Right kidney (tissue), 1 donor: Measurements from ENCODE around the gene P2RX3.
A peak's percentile ranks its signal among the peaks of the same experiment; 100 is the strongest.
"Not testable (repeated sequence)": the region's sequence is repeated elsewhere in the genome, so short reads cannot be mapped to it uniquely, and the experiment has no call there.

Experiments
- DNase-seq: peaks from one replicate; pipeline ENCODE4 v3.0.0-alpha.2; 2016

P2RX3 gene

DNA sequence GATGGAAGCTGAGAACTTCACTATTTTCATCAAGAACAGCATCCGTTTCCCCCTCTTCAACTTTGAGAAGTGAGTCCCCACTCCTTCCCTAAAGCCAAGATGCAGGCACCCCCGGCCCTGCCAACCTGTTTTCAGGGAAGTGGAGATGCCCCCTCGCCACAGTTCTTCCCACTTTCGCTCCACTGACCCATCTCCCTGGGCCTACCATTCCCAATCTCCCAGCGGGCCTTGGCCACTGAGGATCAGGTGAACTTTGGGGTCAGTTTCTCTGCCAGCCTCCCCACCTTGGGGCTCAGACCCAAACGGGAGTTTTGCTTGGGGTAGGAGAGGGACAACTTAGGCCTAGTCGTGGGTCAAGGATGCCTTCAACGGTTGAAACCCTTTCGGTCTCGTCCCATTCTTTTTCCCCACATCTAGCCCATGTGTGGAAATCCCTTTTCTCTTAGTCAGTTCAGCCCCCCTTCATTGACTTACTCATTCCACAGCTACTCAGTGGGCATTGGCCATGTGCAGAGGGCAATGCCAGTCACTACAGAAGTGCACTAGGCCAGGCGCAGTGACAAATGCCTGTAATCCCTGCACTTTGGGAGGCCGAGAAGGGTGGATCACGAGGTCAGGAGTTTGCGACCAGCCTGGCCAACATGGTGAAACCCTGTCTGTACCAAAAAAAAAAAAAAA, 10.6 kb downstream of the P2RX3 start:
- no peak for DNase-seq

DNA sequence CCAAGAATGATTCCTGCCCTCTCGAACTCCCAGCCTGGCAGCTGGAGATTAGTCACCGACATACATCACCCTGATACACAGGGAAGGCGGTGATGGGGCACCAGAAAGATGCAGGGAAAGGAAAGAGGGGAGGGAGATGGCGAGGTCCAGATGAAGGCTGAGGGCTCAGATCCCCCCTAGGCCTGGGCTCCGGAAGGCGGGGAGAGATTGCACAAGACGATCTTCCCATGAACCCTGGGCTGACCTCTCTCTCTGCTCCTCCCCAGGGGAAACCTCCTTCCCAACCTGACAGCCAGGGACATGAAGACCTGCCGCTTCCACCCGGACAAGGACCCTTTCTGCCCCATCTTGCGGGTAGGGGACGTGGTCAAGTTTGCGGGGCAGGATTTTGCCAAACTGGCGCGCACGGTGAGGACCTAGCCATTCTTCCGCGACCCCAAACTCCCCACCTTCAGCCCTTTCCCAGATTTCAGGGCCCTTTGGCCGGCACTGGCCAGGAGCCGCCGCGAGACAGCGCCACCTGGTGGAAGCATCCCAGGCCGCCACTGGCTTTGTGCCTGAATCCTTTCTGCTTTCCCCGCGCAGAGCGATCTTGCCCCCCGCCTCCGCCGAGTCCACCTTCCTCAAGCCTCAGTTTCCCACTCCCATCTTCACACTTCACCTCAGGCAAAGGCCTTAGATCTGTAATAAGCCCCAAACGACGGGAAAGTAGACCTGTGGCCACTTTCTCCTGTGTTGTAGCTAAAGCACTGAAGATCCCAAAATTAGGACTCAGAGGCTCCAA, 11.5 kb downstream of the P2RX3 start:
- peak; percentile 67 for DNase-seq

DNA sequence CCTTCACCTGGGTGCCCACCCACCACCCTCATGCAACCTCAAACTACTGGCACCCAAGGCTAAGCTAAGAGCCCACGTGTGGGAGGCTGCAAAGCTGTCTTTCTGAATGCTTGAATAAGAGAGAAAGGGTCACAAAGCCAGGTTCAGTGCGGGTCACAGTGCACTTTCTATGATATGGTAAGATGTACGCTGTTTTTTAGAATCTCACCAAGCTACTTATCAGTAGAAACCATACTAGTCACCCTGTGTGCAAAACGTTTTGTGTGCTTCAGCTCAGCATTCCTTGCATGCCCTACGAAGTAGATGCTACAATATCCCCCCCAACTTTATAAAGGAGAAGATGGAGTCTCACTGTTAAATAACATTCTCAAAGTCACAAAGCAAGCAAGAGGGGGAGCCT, 14.9 kb downstream of the P2RX3 start:
- DNase-seq = no peak

DNA sequence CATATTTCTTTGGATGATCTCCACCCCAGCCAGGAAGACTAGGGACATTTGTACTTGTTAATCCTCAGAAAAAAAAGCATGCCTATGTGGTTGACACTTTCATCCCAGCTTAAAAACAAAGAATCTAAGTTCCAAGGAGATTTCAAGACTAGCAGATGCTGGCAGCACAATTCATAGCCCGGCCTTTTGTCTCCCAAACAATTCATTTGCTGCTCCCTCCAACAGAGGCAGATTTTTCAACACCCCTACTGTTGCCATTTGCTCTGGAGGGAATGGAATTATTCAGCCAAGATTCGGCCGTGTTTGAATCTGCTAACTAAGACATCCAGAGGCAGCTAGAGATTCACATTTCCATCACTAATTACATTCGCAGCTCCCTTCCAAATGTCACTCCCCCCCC, 15.3 kb downstream of the P2RX3 start:
- DNase-seq = no peak

DNA sequence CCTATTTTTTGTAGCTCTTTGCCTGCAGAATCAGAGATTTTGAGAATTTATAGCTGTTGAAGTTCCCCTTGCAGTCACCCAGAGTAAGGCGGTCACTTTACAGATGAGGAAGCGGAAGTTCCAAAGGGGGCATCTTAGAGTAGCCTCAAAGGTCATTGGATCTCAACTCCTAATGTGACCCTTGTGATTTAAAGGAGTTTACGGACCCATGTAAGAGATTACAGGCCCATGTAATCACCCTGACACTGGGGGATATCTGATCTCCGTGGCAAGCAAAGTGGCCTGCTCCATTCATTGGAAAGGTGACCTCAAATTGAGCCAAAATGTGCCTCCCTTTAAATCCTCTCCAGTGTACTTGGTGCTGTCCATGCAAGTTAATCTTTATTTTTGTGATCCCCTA, 15.7 kb downstream of the P2RX3 start:
- DNase-seq = no peak

DNA sequence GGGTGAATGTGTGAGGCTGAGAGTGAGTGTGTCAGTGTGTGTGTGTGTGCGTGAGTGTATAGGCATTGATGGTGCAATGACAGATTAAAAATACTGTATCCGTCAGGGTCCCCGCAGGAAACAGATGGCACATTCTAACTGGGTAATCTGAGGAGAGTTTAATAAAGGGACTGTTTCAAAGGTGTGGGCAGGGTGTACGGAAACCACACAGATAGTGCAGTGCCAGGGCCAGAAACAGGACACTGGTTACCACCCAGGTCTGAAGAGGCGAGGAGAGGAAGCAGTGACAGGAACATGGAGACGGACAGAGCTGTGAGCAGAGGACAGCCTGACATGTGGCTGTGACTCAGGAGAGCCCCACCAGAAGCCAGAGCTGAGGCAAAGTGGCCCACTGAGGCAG, 16.5 kb downstream of the P2RX3 start:
- DNase-seq = no peak

DNA sequence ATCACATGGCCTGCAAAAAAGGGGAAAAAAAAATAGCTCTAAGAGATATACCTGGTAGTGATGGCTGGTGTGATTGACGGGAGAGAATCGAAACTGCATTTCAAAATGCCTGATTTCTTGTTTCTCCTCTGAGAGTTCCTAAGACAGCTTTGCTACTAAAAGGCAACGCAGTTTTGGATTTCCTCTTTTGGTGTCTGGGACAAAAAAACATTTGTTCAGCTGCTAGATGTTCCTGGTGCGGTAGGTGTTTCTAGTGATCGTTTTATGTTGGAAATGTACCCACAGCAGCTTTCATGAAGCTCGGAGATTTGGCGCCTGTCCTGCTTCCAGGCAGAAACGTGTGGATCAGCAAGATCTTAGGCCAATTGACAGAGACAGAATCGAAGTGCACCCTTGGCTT, 18.1 kb downstream of the P2RX3 start:
- DNase-seq = no peak

DNA sequence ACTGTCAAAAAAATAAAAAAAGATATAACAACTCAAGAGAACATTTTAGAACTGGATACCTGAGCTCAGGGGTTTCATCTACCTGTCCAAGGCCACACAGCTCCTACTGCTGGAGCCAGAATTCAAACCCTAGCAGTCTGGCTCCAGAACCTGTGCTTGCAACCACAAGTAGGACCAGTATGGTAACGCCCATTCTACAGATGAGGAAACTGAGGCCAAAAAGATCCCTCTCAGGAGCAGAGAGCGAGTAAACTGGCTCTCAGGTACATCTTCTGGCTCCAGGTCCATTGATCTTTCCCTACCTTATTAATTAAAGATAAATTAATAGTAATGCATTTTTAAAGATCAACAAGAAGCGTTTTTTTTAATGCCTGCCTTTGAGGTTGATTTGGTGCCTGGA, 19.2 kb downstream of the P2RX3 start:
- no peak for DNase-seq

DNA sequence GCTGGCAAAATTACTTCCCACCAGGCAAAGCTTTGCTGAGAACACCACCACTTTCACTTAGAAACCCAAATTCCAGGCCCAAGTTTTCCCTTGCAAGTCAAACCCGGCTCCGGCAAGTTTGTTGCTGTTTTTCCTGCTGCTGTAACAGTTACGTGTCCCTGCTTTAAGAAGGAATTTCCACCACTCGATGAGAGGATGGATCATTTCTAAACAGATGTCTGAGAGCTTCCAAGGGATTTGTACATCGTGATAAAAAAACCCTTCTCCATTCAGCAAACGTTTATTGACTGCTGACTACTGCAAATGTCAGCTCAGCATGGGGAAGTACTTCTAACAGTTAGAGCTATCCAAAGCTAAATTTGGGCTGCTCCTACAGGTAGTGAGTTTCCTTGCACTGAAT, 19.7 kb downstream of the P2RX3 start:
- DNase-seq = no peak

DNA sequence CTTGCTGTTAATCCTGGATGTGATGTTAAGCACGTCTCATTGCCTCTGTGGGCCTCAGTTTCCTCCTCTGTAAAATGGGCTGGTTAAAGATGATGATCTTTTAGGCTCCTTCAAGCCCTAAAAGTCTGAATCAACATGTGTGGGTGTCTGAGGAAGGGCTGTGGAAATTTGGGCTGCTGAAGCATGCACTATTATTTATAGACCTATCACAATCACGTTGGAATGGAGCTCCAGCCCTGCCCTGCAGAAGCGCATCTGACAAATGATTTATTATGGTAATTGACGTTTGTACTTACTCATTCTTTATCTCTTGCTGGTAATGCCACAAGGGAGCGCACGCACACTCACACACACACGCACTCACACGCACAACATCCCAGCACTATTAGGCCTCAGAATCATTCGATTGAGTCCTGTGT, 20.4 kb downstream of the P2RX3 start:
- no peak for DNase-seq

DNA sequence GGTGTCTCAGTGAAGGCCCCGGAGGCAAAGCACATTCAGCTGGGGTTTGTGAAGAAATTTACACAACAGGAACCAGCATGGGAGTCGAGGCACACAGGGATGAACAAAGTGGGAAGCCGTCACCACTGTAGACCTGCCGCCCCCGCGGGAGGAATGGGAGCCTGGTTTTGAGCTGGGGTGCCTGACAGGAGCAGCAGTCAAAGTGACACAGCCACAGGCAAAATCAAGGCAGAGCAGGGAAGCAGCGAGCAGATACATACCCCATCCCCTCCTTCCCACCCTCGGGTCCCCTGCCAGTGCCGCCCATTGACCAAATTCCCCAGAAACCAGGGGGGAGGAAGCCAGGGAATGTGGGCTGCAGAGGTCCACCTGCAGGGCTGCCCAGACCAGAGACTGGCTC, 20.8 kb downstream of the P2RX3 start:
- no peak for DNase-seq

DNA sequence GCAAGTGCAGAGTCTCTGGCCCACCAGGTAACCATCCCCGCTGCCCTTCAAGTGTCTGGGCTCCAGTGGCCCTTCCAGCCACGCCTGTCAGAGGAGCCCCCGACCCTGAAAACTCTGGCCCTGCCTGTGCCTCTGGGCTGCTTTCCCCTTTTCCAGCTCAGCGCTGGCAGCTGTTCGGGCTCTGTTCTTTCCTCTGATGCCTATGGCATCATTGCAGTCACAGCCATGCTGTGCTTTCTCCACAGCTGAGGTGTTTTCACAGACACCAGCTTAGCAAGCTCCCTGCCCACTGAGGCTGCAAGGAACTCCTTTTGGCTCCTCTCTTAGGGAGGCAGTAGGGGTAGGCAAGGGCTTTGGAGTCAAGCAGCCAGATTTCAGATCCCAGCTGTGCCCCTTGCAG, 21.2 kb downstream of the P2RX3 start:
- no peak for DNase-seq

DNA sequence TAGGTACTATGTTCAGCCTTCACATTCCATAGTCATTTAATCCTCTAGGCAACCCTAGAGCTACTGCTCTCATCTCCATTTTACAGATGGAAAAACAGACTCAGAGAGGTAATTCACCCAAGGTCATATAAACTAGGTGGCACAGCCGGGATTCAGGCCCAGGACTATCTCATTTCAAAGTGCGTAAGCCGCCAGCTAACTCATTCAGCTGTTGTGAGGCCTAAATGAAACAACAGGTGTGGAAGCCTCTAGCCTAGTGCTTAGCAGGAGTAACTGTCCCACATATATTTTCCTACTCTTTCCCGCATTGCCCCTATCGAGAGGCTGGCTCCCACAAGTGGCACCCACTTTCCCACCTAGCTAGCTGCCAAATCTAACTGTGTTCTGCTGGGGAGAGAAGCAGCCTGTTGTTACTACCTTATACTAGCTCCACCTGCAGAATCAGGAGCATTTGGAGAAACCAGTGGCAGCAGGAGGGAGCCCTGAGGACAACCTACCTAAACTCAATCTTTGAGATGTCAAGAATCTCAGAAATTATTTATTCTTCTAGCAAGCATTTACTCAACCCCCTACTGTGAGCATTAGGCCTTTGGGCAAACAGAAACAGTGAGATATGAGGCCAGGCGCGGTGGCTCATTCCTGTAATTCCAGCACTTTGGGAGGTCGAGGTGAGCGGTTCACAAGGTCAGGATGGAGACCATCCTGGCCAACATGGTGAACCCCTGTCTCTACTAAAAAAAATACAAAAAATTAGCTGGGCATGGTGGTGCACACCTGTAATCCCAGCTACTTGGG, 21.9 kb downstream of the P2RX3 start:
- no peak for DNase-seq

DNA sequence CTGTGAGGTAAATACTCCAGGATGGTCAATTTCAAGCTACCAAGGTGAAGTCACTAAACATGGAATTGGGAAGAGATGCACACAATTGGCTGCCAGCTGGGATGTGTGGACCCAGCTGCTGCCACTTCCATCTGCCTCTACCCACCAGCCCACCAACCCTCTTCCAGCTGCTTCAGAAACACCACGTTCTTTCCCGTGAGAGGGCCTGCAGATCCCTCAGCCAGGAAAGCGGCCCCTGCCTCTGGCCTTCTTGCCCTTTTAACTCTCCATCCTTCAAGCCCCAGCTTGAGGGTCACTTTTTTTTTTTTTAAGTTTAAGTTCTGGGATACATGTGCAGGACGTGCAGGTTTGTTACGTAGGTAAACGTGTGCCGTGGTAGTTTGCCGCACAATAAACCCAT, 22.8 kb downstream of the P2RX3 start:
- no peak for DNase-seq

DNA sequence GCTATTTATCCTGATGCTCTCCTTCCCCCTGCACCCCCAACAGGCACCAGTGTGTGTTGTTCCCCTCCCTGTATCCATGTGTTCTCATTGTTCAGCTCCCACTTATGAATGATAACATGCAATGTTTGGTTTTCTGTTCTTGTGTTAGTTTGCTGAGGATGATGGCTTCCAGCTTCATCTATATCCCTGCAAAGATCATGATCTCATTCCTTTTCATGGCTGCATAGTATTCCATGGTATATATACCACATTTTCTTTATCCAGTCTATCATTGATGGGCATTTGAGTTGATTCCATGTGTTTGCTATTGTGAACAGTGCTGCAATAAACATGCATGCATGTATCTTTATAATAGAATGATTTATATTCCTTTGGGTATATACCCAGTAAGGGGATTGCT, 23.3 kb downstream of the P2RX3 start:
- not testable (repeated sequence) for DNase-seq

DNA sequence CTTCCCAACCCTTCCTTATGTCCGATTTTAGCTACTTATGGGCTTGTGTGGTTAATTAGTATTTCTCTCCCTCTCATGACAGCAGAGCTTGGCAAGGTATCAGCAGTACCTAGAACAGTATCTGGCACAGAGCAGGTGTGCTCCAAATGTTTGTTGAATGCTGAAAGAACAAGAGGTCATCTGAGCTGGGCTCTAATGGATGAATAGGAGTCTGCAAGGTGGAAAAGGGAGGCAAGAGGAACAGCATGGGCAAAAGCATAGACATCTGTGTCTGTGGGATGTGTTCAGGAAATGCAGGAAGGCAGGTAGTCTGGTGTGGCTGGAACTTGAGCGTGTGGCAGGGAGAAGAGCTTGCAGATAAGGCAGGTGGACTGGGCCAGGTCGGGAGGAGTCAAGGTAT, 23.8 kb downstream of the P2RX3 start:
- DNase-seq = no peak

DNA sequence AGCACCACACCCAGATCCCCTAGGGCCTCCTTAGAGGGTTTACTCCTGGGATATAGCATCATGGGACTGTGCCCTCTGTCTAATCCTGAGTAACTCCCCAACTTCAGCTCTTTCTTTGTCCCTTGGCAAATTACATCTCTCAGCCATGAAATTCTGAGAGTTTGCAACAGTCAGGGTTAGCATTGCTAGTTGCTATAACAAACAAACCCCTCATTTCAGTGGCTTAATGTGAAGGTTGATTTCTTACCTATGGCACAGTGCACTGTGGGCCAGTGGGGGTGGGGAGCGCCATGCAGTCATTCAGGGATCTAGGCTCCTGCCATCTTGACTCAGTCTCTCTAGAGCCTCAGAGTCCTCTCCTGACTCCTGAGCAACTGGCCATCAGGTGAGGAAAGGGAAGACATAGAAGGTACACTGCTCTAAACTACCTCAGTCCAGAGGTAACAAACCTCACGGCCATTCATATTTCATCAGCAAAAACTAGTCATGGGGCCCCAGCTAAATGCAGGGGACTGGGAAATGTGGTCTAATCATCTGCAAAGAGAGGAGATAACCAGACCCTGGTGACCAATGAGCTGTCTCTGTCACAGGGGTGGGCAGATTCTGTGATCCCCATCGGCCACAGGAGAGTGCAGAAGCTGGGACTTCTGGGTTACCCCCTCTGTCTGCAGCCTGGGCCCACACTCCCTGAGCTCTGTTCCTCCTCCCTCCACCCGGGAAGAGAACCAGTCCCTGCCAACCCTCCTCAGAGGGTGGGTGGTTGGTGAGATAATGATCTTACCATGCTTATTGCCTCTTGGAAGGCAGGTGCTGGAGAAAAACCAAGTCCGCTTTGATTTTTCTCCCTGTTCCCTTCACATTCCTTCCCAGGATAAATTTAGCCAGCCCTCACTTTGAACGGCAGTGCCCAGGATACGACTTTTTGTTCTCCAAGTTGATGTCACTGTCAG, 25.3 kb downstream of the P2RX3 start:
- DNase-seq = no peak

DNA sequence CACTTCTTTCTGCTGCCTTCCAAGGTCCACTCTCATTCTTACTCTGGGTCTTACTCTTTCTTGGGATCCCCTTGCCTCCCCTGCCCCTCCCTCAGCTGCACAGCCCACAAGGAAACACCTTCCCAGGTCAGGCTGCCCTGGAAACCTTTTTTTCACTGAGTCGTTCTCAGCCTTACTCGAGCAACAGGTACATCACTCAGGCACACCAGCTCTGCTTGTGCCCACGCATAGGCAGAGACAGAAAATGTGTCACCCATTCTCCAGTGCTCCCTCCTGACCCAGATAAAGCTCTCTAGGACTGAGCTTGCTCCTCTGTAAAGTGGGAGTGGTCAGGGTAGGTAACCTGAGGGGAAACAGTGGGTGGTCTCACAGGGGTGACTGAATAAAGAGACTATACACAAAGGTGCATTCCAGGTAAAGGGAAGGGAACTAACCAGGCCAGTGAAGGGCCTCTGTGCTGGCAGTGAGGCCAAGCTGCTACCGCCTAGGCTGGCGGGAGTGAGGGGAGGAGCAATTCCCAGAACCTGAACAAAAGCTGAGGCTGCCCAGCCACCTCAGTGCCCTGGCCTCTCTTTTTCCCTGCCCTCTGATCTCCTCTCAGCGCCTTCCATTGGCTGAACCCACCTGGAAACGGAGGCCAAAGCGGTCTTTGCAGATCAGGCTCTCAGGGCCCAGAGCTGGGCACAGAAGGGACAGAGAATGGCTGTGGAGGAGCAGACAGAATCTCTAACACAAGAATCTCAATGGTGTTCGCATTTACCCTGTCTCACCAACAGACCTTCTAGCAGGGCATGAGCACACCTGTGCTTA, 26.9 kb downstream of the P2RX3 start:
- no peak for DNase-seq

DNA sequence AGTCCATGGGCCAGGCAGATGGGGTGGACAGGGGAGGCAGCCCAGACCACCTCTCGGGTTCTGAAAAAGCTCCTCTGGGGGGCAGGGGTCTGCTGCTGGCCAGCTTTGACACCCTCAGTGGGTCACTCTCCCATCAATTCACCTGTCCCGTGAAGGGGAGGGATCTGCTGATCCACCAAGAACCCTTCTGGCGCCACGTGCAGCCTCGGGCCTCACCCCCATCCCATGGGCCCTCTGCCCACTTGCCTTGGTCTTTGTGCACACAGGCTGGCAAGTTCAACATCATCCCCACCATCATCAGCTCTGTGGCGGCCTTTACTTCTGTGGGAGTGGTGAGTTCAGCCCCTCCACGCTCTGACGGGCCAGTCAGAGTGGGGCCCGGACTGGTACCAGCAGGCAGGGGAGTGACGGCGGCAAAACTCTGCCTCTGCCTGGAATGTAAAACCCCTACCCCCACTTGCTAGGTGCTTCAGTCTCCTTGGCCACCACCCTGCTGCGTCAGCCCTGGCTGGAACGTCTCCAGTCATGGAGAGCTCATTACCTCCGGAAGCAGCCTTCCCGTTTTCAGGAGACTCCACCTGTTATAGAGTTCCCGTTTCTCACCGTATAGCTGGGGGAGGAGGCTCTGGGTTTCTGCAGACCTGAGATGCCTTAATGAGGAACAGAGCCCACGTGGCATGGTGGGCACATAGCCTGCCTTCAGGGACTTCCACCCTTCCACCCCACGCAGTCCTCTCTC, 30.1 kb downstream of the P2RX3 start:
- no peak for DNase-seq

DNA sequence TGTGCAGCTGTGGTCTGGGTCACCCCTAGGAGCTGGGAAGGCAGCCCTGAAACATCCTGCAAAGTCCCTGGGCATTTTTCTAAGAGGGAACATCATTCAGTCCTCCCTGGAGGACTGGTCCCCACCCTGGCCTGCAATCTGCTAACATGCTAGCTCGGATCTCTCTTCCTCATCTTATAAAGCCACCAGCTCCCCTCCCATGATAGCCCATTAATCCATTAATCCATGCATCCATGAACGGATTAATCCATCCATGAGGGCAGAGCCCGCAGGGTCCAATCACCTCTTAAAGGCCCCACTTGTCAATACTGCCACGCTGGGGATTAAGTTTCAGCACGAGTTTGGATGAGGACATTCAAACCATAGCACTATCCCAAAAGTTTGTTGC, 30.7 kb downstream of the P2RX3 start:
- DNase-seq = no peak

DNA sequence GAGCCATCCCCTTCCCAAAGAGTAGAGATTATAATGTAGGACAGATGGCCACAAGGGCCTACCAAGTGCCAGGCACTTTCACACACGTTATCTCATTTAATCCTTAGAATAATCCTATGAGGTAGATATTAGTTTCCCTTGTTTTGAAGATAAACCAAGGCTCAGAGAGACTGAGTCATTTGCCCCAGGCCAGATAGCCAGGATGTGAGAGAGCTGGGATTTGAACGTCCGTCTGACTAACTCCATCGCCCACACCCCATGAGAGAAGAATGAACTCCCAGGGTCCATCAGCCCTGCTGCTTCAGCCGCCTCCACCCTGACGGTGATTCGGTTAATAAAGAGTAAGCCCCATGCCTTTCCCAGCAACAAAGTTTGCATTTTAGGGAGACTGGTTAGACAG, 32.1 kb downstream of the P2RX3 start:
- no peak for DNase-seq
